ENCODE measurements around the gene CNOT4. TPM values are rescaled to one million over a fixed set of nuclear protein-coding genes. Genes with fewer than 3 reads are reported as not detected.

CNOT4 gene
- total and polyA plus RNA-seq, 2 of the 4 experiments (the other 2 are of a cell fraction) = 7.0 to 8.1 TPM

DNA sequence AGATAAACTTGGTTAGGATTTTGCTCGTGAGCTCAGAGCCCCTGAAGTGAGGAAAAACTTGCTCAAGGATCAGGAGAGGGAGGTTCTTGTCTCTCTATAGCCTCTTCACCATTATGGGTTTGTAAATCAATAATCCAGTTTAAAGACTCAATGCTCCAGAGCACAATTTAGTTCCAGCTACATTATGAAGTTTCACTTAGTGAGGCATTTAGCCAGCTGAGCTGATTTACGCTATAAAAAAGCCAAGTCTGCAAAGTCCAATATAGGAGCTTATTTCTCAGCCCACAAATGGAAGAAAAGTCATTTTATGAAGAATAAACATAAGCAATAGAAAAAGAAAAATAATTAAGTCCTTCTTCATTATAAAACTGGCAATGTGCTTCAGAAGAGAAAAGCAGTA, 145.7 kb downstream of the CNOT4 start:
- Histone ChIP-seq H4K5ac (ENCODE audit: low read depth, low read length) (no peak overlapping the region), H4K8ac (ENCODE audit: low read depth in 2 of 2, low read length in 2 of 2) (no peak overlapping the region), H2BK15ac (ENCODE audit: low read depth, low read length) (no peak overlapping the region), H2AK9ac (replicated peaks; ENCODE audit: low read depth, low read length, poor library complexity) (no peak overlapping the region), H3K36me3 (ENCODE audit: control insufficient read depth, insufficient read depth, low read length) (peaks cover 8% of the 10 kb centered on the region; the same call in 1 of the 2 replicates), H3K4me2 (ENCODE audit: low read depth, low read length) (no peak overlapping the region), H3K27ac (ENCODE audit: insufficient read depth, low read length) (no peak overlapping the region), H3K18ac (ENCODE audit: low read depth, low read length) (no peak overlapping the region), H4K20me1 (ENCODE audit: insufficient read depth, low read length) (no peaks in the 10 kb centered on the region), H3K79me1 (ENCODE audit: low read depth in 1 of 2, low read length in 2 of 2) (no peaks in the 10 kb centered on the region; a peak in 3 of 4 replicates), H3K14ac (replicated peaks; ENCODE audit: low read depth, low read length) (no peak overlapping the region), H2BK120ac (ENCODE audit: low read depth, low read length) (no peak overlapping the region), H3K56ac (ENCODE audit: extremely low read depth, insufficient read depth, low read length) (no peak overlapping the region), H2AK5ac (ENCODE audit: low read depth, low read length) (no peak overlapping the region), H3K9ac (ENCODE audit: low read depth, low read length) (no peak overlapping the region), H2BK20ac (ENCODE audit: low read depth, low read length) (no peak overlapping the region), H4K91ac (ENCODE audit: insufficient read depth, low read depth, low read length) (no peak overlapping the region), H2AFZ (replicated peaks; ENCODE audit: low read length, poor library complexity) (no peak overlapping the region), H3K9me3 (ENCODE audit: control insufficient read depth, insufficient read depth, low read length) (no peaks in the 10 kb centered on the region), H3K9me1 (ENCODE audit: insufficient read depth, low read length) (no peaks in the 10 kb centered on the region), H3K27me3 (ENCODE audit: control insufficient read depth, insufficient read depth, low read length) (no peaks in the 10 kb centered on the region), H3K4me3 (ENCODE audit: insufficient read depth, low read depth, low read length) (no peak overlapping the region), H3K4me1 (ENCODE audit: control insufficient read depth, insufficient read depth, low read length) (no peaks in the 10 kb centered on the region), H3K23ac (ENCODE audit: low read depth, low read length) (no peak overlapping the region), H3K4ac (ENCODE audit: low read depth, low read length) (no peak overlapping the region), H2BK5ac (ENCODE audit: low read depth, low read length, poor library complexity, severe bottlenecking) (no peak overlapping the region)
- no TSS peak for BruUV-seq (replicated peaks)
- ChIA-PET CTCF (no interaction called here), POLR2A (ENCODE audit: unreplicated experiment) (no interaction called here)
- no CpG with 5 or more reads among the region's 2 CpGs for WGBS, 2 experiments (ENCODE audit: extremely low coverage in 2 of 2, insufficient read length in 1 of 2)
- TF ChIP-seq MAFK (IDR thresholded peaks at IDR 0.05; ENCODE audit: low read depth, low read length) = no peak
- TF ChIP-seq RFX5 (IDR thresholded peaks at IDR 0.05; ENCODE audit: low read depth, low read length) = no peak
- no peak for TF ChIP-seq CEBPB (IDR thresholded peaks at IDR 0.05; ENCODE audit: low read depth, low read length)
- TF ChIP-seq RCOR1 (IDR thresholded peaks at IDR 0.05; ENCODE audit: insufficient replicate concordance, low read length) = no peak
- no peak for TF ChIP-seq POLR2A (IDR thresholded peaks at IDR 0.05; ENCODE audit: low read depth, low read length)
- no peak for TF ChIP-seq MXI1 (IDR thresholded peaks at IDR 0.05; ENCODE audit: borderline replicate concordance, low read depth, low read length)
- no peak for TF ChIP-seq SMC3 (IDR thresholded peaks at IDR 0.05; ENCODE audit: low read depth, low read length)
- no peak for TF ChIP-seq CHD1 (IDR thresholded peaks at IDR 0.05; ENCODE audit: low read depth, low read length)
- TF ChIP-seq NFE2L2 (IDR thresholded peaks at IDR 0.05; ENCODE audit: low read depth, low read length) = no peak
- TF ChIP-seq, protein P1, sequence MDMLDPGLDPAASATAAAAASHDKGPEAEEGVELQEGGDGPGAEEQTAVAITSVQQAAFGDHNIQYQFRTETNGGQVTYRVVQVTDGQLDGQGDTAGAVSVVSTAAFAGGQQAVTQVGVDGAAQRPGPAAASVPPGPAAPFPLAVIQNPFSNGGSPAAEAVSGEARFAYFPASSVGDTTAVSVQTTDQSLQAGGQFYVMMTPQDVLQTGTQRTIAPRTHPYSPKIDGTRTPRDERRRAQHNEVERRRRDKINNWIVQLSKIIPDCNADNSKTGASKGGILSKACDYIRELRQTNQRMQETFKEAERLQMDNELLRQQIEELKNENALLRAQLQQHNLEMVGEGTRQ (IDR thresholded peaks at IDR 0.05; ENCODE audit: low read depth, low read length) = no peak
- no peak for TF ChIP-seq BHLHE40 (IDR thresholded peaks at IDR 0.05; ENCODE audit: low read depth, low read length)
- TF ChIP-seq MAZ (IDR thresholded peaks at IDR 0.05; ENCODE audit: borderline replicate concordance, low read depth, low read length) = no peak
- TF ChIP-seq FOS (IDR thresholded peaks at IDR 0.05; ENCODE audit: low read depth, low read length) = no peak
- no peak for TF ChIP-seq ELK1 (IDR thresholded peaks at IDR 0.05; ENCODE audit: borderline replicate concordance, low read depth, low read length)
- TF ChIP-seq CTCF (conservative IDR thresholded peaks at IDR 0.05; ENCODE audit: low read depth, low read length) = no peak
- TF ChIP-seq RAD21 (IDR thresholded peaks at IDR 0.05; ENCODE audit: low read length) = no peak
- no peak for ATAC-seq (ENCODE audit: low read depth)
- dilution Hi-C loops (cut with HindIII; ENCODE audit: low sequenced_read_pairs, unreplicated experiment) = no loop called here
- in situ Hi-C loops (cut with MboI; ENCODE audit: low sequenced_read_pairs) = no loop called here
- no peak for DNase-seq
- intact Hi-C loops (cut with micrococcal nuclease) = no loop called here

Data from IMR-90 (cell line).